GM18519 (cell line): Measurements from ENCODE around the gene COG5.

ENCODE experiments used
- ATAC-seq: cut with Tn5 transposase; IDR thresholded peaks from one replicate; pipeline ENCODE4 v1.9.1; 2021; ENCODE audit warnings: mild to moderate bottlenecking, moderate library complexity; ENCODE audit not compliant: unreplicated experiment, low FRiP score

The COG5 gene

DNA sequence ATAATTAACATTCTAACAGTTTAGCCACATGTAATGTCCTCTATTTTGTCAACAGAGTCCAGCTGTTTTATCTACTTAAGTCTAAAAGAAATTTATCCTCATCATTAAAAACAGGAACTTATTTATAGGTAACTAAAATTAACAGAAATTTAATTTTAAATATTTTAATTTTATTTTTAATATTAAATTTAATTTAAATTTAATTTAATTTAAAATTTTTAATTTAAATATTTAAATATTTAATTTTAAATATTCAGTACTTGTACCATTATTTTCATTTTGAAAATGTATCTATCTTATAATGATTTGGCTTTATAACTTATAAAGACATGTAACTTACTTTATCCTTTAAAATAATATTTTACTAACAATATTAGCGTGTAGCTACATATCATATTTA, 94.9 kb downstream of the COG5 start:
- no peak for ATAC-seq

GRCh38 chr7:107467972-107468371, 95.7 kb downstream of the COG5 start:
- ATAC-seq = no peak

DNA sequence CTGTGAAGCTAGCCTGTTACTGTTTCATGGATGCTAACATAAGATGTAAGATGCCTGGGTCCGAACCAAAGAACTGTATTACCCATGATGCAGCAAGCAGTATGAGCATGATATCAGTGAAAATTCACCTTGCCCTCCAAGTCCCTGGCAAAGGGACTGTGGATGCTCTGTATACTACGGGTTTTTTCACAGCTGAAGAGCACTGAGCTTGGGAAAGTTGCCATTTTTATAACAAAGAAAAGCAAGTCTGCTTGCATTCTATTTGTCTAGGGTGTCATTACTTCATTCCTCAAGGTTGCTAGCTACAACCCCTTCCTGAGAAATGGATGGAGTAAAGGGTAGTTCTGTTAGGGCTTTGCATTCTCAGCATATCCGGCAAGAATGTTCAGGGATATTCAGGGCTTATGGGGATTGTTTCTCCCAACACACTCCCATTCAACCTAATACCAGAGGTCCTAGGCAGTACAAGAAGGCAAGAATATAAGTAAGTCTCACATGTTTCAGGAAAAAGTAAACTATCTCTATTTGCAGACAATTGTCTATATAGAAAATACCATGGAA, 99.0 kb downstream of the COG5 start:
- ATAC-seq = no peak

DNA sequence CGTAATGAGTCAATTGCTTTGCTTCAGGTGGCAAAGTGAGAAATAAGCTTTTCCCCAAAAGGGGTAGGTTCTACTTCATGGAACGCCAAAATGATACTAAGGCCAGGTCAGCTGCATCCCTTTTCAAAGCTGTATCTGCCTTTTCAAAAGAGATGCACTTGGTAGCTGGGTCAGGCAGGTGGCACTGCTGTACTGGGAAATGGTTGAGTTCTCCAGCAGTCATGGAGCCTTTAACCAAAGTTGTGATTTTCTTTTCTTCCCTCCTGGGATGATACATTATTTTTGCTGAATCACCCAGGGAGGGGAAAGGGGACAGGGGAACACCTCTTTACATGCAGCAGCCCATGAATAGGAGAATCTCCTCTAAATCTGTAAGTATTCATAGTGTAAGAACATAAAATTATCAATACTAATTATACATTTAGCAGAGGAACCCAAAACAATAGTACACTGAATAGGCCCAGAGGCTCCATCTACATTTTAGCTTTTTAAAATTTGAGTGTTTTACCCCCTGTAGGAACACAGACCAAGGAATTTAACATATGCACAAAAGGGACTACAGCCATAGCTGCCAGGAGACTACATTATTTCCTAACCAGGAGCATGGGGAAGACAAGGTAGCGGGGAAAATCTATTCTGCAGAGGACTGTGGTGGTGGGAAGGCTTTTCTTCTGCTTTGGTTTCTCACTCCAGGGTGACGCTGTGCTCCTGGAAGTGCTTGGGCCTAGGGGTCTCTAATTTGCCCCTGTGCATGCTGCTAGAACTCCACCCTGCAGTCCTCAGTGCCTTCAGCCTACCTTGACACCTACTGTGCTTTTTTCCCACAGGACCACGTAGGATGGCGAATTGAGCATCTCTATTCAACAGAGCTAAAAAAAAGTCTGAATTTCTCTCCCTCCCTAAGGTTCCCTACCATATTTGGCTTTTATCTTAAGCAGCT, 100.3 kb downstream of the COG5 start:
- no peak for ATAC-seq

GRCh38 chr7:107461938-107462533, 101.7 kb downstream of the COG5 start:
- ATAC-seq = no peak

DNA sequence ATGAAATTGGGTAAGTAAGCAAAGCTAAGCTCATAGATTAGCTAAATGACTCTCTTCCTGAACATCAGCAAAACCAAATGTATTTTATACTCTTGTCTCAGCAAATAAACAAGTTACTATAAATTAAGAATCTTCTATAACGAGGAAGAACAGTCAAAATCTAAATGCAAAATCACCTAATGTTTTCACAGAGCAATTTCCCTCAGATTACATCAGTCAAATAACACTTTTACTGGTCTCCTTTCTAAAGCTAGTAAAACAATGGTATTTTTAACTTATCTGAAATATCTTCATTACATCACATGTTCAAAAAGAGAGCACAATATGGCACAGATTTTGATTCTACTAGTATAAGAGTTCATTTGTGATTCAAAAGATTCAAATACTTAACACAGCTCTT, 110.3 kb downstream of the COG5 start:
- ATAC-seq = no peak

DNA sequence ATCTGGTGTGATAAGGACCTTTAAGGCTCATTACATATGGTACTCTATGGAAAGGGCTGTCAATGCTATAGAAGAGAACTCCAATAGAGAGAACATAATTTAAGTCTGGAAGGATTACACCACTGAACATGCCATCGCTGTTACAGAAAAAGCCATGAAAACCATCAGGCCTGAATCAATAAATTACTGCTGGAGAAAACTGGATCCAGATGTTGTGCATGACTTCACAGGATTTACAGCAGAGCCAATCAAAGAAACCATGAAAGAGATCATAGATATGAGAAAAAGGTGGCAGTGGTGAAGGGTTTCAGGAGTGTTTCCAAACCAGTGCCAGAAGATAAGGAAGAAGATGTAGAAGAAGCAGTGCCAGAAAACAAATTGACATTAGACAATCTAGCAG, 112.8 kb downstream of the COG5 start:
- ATAC-seq = no peak

GRCh38 chr7:107446988-107447387, 116.7 kb downstream of the COG5 start:
- ATAC-seq = no peak

DNA sequence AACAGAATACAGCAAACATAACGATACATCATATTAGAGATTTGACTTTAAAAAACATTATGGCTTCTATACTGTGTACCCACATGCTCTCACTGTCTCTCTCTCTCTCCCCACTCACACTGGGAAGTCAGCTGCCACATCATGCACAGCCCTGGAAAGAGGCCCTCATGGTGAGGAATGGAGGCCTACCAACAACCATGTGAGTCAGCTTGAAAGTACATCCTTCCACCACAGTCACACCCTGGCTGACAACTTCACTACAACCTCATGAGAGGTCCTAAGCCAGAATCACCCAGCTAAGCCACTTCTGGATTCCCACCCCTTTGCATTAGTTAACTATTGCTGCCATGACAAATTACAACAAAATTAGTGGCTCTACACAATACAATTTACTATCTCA, 117.2 kb downstream of the COG5 start:
- ATAC-seq = no peak

GRCh38 chr7:107442678-107443077, 121.0 kb downstream of the COG5 start:
- ATAC-seq = no peak

DNA sequence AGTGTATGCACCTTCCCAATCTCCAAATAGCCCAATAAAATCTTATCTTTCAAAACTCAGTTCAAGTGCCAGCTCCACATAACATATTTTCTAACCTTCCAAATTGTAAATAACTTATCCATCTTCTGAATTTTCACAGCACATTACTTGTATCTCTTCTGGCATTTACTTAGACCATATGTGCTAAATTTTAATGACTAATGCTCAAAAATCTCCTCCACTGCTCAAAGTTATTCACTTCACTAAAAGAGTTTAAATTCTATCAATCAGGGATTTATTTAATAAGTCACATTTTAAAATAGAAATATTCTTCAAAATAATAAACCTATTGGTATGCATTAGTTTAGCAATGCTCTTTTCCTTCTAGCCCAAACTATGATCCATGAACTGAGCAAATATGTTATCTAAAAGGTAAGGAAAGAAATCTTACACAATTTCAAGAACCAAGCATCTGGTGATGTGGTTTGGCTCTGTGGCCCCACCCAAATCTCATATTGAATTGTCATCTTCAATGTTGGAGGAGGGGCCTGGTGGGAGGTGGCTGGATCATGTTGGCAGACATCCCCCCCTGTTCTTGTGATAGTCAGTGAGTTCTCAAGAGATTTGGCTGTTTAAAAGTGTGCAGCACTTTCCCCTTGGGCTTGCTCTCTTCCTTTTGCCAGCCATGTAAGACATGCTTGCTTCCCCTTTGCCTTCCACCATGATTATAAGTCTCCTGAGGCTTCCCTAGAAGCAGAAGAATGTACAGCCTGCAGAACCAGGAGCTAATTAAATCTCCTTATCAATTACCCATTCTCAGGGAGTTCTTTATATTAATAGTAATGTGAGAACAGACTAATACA, 121.9 kb downstream of the COG5 start:
- ATAC-seq = no peak

DNA sequence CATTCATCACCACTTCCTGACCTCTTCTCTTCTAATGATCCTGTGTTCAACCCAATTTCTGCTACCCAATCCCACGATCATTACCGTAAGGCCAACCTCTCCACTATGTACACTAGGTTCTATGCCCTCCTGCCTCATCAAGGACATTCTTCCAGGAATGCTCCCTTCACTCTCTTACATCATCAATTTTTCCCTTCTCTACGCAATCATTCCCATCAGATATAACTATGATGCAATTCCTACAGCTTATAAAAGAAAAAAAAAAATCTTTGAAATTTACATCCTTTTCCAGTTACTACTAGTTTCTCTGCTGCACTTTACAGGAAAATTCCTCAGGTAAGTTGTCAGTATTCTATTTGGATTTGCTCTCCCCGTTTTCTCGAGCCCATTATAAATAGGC, 124.7 kb downstream of the COG5 start:
- ATAC-seq = no peak

DNA sequence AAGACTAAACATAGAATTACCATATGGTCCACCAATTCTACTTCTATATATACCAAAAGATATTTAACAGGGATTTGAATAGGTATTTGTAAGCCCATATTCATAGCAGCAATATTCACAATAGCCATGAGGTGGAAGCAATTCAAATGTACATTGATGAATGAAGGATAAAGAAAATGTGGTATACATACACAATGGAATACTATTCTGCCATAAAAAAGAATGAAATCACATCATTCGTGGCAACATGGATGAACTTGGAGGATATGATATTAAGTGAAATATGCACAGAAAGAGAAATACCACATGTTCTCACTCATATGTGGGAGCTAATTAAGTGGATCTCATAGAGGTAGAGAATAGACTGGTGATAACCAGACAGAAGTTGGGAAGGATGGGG, 128.0 kb downstream of the COG5 start:
- no peak for ATAC-seq

- no peak for ATAC-seq
Observed at GRCh38 chr7:107432261-107432660, 131.5 kb downstream of the COG5 start.

GRCh38 chr7:107430057-107430456, 133.7 kb downstream of the COG5 start:
- ATAC-seq = no peak

- no peak for ATAC-seq
Observed at GRCh38 chr7:107428642-107429041, 135.1 kb downstream of the COG5 start.

DNA sequence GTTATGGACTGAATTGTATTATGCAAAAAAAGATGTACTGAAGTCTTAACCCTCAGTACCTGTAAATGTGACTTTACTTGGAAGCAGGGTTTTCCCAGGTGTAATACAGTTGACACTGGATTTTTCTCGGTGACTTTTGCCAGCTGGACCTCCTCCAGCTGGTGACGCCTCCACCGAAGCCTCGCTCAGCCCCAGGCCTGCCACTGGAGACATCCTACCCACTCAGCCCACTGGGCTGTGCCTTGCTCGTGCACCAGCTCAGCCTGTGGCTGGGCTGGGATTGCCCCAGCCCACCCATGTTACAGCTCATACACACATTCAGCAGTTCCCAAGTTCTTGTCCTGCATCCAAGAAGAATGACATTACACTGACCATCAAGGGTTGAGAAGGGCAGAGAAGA, 136.3 kb downstream of the COG5 start:
- no peak for ATAC-seq

- no peak for ATAC-seq
Observed at GRCh38 chr7:107414198-107414597, 149.5 kb downstream of the COG5 start.

DNA sequence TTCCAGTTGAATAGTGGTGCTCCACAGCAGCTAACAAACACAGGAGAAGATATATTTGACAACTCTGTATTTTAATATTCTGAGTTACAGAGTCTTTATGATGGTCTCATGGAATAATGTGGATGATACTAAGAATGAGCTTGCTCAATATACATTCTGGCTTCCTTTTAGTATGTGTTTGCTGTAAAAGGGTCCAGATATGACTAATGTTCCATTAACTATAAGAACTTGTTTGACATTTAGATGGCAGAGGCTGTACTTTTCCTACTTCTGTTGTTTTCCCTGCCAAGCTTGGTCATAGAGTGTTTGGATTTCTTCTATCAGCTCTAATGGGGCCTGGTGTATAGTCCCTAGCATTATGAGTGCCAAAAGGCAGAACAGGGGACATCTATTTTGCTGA, 155.4 kb downstream of the COG5 start:
- ATAC-seq = no peak

GRCh38 chr7:107405559-107405958, 158.2 kb downstream of the COG5 start:
- ATAC-seq = no peak
